Brain microvascular endothelial cell (primary cell): Measurements from ENCODE around the gene RPL13.
"Not testable (repeated sequence)": the region's sequence is repeated elsewhere in the genome, so short reads cannot be mapped to it uniquely, and the experiment has no call there.

Experiments
- DNase-seq: peaks from one replicate; pipeline ENCODE4 v3.0.0-alpha.2; 2020
- H3K27ac ChIP-seq: fragments of 250-450 bp; sonication (Bioruptor Pico); 2 replicates; pipeline ENCODE4 v1.5.1; 2020; ENCODE audit warnings: mild to moderate bottlenecking, moderate library complexity
- H3K27me3 ChIP-seq: fragments of 250-450 bp; sonication (Bioruptor Pico); replicated peaks from 2 replicates; pipeline ENCODE4 v1.5.1; 2020; ENCODE audit warnings: mild to moderate bottlenecking
- H3K36me3 ChIP-seq: fragments of 250-450 bp; sonication (Bioruptor Pico); replicated peaks from 2 replicates; pipeline ENCODE4 v1.5.1; 2020; ENCODE audit warnings: mild to moderate bottlenecking
- H3K4me3 ChIP-seq: 2 replicates; pipeline ENCODE4 v1.5.1; 2011; ENCODE audit warnings: low read depth, mild to moderate bottlenecking, control low read depth, low read length, moderate library complexity
- CTCF ChIP-seq: IDR thresholded peaks from 2 replicates; pipeline ENCODE4 v1.5.1; 2011; ENCODE audit warnings: low read depth, mild to moderate bottlenecking, moderate library complexity, low read length, control low read depth, inconsistent platforms; ENCODE audit errors: missing control alignments
- in situ Hi-C: cut with HindIII; loops from 2 replicates; pipeline ENCODE4 v1.10.0; 2017; ENCODE audit warnings: low sequenced_read_pairs, low pct_ligation_motif_present

Gene RPL13

DNA sequence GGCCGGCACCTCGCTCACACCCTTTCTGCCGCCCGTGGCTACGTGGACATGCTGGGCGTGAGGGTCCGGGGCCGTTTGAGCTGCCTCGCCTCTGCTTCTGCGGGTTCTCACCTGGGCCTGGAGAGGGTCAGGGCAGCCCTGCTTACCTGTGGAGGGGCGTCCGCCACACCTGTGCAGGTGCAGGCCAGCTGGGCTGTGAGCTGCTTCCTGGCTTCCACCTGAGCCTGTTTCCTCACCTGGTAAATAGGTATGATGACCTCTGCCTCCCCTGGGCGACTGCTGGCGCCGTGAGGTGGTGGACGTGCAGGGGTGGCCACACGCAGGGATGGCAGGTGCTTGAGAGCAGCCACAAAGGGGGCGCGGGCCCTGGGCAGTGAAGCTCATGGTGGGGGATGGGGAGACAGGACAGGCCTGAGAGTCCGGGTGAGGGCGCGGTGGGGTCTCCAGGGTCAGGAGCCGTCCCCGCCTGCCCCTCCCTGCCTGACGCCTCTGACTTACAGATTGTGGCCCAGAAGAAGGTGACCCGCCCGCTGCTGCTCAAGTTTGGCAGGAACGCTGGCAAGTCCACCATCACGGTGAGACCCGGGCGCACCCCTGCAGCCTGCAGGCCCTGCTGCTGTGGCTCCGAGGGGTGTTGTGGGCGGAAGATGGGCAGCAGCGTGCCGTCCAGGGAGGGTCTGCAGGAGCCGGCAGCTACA lies 22.9 kb downstream of the RPL13 start:
- no peak for DNase-seq
- TF ChIP-seq CTCF, result no peak
- in situ Hi-C loops, result no loop called here
- no peaks in the 10 kb centered on the region for H3K27me3 ChIP-seq
- no peak overlapping the region for H3K4me3 ChIP-seq
- no peak overlapping the region for H3K27ac ChIP-seq
- no peaks in the 10 kb centered on the region for H3K36me3 ChIP-seq

DNA sequence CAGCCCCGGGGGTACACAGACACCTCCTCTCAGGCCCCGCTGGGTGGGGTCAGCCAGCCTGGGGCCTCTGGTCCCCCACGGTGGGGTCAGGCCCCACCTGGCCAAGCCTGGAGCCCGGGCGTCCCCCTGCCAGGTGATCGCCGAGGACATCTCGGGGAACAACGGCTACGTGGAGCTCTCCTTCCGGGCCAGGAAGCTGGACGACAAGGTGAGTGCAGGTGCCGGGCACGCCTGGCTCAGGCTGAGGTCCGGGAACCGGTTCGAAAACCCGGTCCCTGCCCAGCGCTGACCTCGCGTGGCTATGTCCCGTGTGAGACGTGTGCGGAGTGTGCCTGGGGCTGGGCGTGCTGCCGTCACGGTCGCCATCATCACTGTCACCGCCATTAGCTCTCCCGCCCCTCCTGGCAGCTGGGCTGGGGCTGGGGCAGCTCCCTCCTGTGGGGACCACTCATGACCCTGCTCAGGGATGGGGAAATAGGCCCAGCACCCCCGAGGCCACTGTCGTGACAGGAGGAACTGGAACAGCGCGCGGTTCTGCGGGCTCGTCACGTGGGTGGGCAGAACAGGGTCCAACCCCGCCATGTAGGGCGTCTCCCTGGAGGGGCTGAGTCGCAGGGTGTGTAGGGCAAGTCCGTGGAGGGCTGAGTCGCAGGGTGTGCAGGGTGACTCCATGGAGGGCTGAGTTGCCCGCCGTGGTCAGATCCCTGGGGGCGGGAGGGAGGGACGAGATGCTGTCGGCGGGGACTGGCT lies 23.6 kb downstream of the RPL13 start:
- H3K4me3 ChIP-seq, result no peak overlapping the region
- no peak overlapping the region for H3K27ac ChIP-seq
- H3K36me3 ChIP-seq, result no peaks in the 10 kb centered on the region
- no peaks in the 10 kb centered on the region for H3K27me3 ChIP-seq
- no peak for DNase-seq
- no peak for TF ChIP-seq CTCF
- in situ Hi-C loops, result no loop called here

DNA sequence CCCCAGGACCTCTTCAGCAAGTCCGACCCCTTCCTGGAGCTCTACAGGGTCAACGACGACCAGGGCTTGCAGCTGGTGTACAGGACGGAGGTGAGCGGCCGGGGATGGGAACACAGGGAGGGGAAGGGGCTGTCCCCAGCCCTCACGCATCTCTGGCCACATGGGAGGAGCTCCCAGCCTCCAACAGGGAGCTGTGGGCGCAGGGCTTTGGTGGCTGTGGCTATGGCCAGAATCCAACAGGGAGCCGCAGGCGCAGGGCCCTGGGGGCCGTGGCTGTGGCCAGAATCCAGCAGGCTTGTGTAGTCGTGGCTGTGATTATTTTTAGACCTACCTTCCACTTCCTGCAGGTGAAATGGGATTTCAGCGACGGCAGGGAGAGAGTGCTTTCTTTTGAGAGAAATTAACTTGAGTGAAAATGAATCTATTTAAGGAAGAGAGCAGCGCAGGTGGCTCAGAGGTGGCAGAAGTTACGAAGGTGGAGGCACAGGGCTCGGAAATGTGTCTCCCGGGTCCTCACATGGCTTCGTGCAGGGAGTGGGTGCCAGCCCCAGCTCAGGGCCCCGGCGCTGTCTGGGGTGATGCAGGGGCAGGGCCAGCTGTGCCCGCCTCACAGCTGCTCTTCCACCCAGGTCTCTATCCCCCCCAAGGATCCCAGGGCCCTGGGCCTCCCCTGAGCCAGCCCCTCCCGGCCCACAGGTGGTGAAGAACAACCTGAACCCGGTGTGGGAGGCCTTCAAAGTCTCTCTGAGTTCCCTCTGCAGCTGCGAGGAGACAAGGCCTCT lies 24.5 kb downstream of the RPL13 start:
- no peaks in the 10 kb centered on the region for H3K36me3 ChIP-seq
- no peak for TF ChIP-seq CTCF

GRCh38 chr16:89586218-89586617 lies 25.7 kb downstream of the RPL13 start:
- H3K36me3 ChIP-seq, result no peaks in the 10 kb centered on the region
- H3K4me3 ChIP-seq, result no peak overlapping the region
- H3K27ac ChIP-seq, result no peak overlapping the region
- no peaks in the 10 kb centered on the region for H3K27me3 ChIP-seq
- no peak for DNase-seq
- no peak for TF ChIP-seq CTCF
- in situ Hi-C loops, result no loop called here

More for the DNA sequence above, 24.5 kb downstream of the RPL13 start:
- DNase-seq, result no peak
- in situ Hi-C loops, result no loop called here
- Histone ChIP-seq H3K4me3 (no peak overlapping the region), H3K27ac (no peak overlapping the region), H3K27me3 (no peaks in the 10 kb centered on the region)

DNA sequence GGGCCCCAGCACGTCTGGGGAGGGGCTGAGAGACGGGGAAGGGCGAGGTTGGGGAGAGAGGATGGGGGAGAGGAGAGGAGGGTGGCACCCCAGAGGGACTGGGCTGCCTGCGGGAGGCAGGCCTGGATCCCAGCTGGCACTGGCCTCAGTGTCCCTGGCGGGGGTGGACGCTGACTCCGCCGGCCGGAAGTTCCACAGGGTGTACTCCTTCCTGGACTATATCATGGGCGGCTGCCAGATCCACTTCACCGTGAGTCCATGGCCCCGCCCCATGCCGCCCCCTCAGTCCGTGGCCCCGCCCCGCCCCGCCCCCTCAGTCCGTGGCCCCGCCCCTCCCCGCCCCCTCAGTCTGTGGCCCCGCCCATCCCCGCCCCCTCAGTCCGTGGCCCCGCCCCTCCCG lies 26.4 kb downstream of the RPL13 start:
- Histone ChIP-seq H3K36me3 (no peaks in the 10 kb centered on the region), H3K27me3 (no peaks in the 10 kb centered on the region), H3K27ac (no peak overlapping the region), H3K4me3 (no peak overlapping the region)
- DNase-seq, result no peak
- in situ Hi-C loops, result no loop called here
- no peak for TF ChIP-seq CTCF

- H3K36me3 ChIP-seq, H3K27ac ChIP-seq, H3K27me3 ChIP-seq, H3K4me3 ChIP-seq, DNase-seq, in situ Hi-C loops: not testable (repeated sequence)
Measured at GRCh38 chr16:89587676-89588075, 27.2 kb downstream of the RPL13 start.
